BJ (cell line): ENCODE results near the gene HNRNPA1. TPM values are rescaled to one million over a fixed set of nuclear protein-coding genes. Genes with fewer than 3 reads are reported as not detected.
"Not testable (repeated sequence)": the region's sequence is repeated elsewhere in the genome, so short reads cannot be mapped to it uniquely, and the experiment has no call there.

Source experiments
- CTCF ChIA-PET: fragments of 350-600 bp; formaldehyde crosslinking; extraction: SDS; loops from one replicate; lab custom pipeline; 2021; ENCODE audit warnings: antibody characterized with exemption, inconsistent platforms; lab: Yijun Ruan, JAX
- POLR2A ChIA-PET: fragments of 300-600 bp; sonication (Branson Sonifier 250); formaldehyde crosslinking; extraction: SDS; loops from one replicate; lab custom pipeline; 2021; ENCODE audit warnings: antibody characterized with exemption; lab: Charles Lee
- DNase-seq: peaks from one replicate; pipeline ENCODE4 v3.0.0-alpha.2; 2011; ENCODE audit warnings: low read depth
- H3K27me3 ChIP-seq: 2 replicates; pipeline ENCODE4 v1.6.0; 2011; ENCODE audit warnings: low read length; ENCODE audit not compliant: control insufficient read depth, insufficient read depth
- H3K36me3 ChIP-seq: 2 replicates; pipeline ENCODE4 v1.5.1; 2011; ENCODE audit warnings: low read length; ENCODE audit not compliant: control insufficient read depth, insufficient read depth
- H3K4me3 ChIP-seq: 2 replicates; pipeline ENCODE4 v1.5.1; 2011; ENCODE audit warnings: low read depth, mild to moderate bottlenecking, control low read depth, low read length
- polyA plus RNA-seq: library from polyadenylated mRNA; depleted of rRNA; stranded (reverse); fragments of >200 nt; gene quantifications from 2 replicates; pipeline ENCODE4 v1.2.3, GENCODE V29; 2011
- TF ChIP-seq, protein P1 (sequence below): IDR thresholded peaks from 2 replicates; pipeline ENCODE4 v1.5.1; 2011; ENCODE audit warnings: low read depth, mild to moderate bottlenecking, control low read depth, inconsistent platforms, low read length, moderate library complexity; ENCODE audit not compliant: insufficient read depth

Gene HNRNPA1
- polyA plus RNA-seq, 1 experiment = 466 TPM

DNA sequence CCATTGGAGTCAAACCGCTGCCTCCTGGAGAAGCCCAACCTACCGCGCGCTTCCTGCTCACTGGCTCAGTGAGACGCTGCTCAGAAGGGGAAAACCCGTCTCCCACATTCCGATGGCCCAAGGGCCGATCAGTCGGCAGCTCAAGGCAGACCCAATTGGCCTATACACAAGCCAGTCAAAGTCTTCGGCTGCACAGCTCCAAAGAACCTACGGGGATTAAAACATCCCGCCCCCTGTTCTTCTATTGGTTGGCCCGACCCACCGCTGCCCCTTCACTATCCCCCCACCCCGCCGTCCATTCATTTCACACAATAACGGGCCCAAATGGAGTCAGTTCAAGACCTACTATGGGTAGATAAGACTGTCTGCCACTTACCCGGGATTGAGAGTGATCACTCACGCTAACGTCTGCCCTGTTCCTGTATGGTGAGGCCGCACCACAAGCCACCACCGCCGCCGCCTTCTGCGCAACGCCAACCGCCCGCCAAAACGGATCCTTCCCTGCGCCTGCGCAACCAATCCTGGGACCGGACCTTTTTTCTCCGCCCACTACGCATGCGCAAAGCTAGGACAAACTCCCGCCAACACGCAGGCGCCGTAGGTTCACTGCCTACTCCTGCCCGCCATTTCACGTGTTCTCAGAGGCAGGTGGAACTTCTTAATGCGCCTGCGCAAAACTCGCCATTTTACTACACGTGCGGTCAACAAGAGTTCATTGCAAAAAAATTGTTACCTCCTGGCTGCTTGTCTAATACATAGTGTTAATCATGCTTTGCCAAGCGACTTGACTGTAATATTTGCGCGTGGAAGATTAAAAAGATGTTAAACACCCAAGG is 676 bp upstream of the HNRNPA1 start, which contains the start of gene CBX5:
Gene CBX5 (minus strand): TSS at position 491 of the 836 bp plus-strand sequence. CDS start 22,472 bp downstream, outside the sequence.
- H3K27me3 ChIP-seq = no peaks in the 10 kb centered on the region
- H3K4me3 ChIP-seq = peak within 1 kb of the TSS; percentile 94
- CTCF ChIA-PET = interaction anchor here (0.7 to 1.7 kb wide), 16 partner anchors 13 to 100 kb away, joined by 3 to 12 read pairs (median 4); partner anchors contain the start of gene NFE2
- peak; percentile 99 for DNase-seq
- TF ChIP-seq, protein P1, sequence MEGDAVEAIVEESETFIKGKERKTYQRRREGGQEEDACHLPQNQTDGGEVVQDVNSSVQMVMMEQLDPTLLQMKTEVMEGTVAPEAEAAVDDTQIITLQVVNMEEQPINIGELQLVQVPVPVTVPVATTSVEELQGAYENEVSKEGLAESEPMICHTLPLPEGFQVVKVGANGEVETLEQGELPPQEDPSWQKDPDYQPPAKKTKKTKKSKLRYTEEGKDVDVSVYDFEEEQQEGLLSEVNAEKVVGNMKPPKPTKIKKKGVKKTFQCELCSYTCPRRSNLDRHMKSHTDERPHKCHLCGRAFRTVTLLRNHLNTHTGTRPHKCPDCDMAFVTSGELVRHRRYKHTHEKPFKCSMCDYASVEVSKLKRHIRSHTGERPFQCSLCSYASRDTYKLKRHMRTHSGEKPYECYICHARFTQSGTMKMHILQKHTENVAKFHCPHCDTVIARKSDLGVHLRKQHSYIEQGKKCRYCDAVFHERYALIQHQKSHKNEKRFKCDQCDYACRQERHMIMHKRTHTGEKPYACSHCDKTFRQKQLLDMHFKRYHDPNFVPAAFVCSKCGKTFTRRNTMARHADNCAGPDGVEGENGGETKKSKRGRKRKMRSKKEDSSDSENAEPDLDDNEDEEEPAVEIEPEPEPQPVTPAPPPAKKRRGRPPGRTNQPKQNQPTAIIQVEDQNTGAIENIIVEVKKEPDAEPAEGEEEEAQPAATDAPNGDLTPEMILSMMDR = no peak
- H3K36me3 ChIP-seq = peaks cover 6% of the 10 kb centered on the region
- POLR2A ChIA-PET = interaction anchor here (0.5 to 1.4 kb wide), 11 partner anchors 16 to 88 kb away, joined by 3 to 10 read pairs (median 4); partner anchors contain the start of gene COPZ1

DNA sequence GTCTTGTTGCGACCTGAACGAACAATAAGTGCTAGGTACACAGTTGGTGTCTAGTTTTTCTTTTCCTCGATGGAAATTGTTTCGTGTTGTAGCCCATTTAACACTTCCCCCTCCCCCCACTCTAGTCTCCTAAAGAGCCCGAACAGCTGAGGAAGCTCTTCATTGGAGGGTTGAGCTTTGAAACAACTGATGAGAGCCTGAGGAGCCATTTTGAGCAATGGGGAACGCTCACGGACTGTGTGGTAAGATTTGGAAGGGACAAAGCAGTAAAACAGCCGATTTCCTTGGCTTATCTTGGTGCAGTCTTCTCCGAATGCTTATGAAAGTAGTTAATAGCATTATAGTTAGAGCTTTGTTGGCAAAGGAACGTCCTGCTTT is 724 bp downstream of the HNRNPA1 start:
- peak overlapping the region; percentile 94 for H3K4me3 ChIP-seq
- not testable (repeated sequence) for H3K27me3 ChIP-seq, H3K36me3 ChIP-seq, DNase-seq
- ChIA-PET POLR2A (interaction anchor here (1.5 kb wide), 1 partner anchor 19 kb away, joined by 3 read pairs; no protein-coding TSS in a partner anchor), CTCF (interaction anchor here (0.9 to 1.3 kb wide), 6 partner anchors 10 to 87 kb away, joined by 3 to 8 read pairs (median 3); no protein-coding TSS in a partner anchor)

DNA sequence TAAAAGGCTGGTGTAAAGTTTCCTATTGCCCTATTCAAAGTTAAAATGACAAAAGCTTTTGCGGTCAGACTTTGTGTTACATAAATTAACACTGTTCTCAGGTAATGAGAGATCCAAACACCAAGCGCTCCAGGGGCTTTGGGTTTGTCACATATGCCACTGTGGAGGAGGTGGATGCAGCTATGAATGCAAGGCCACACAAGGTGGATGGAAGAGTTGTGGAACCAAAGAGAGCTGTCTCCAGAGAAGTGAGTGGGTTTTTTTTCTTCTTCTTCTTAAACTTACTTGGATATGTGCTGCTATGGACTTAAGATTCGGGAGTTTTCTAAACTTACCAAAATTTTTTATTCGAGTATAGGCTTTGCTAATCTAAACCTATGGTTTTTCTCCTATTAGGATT is 1.2 kb downstream of the HNRNPA1 start:
- Histone ChIP-seq H3K36me3 (peaks cover 11% of the 10 kb centered on the region), H3K4me3 (peak overlapping the region; percentile 94)
- DNase-seq, H3K27me3 ChIP-seq: not testable (repeated sequence)
- CTCF ChIA-PET = interaction anchor here (0.9 to 1.3 kb wide), 6 partner anchors 10 to 87 kb away, joined by 3 to 8 read pairs (median 3); no protein-coding TSS in a partner anchor
- POLR2A ChIA-PET = interaction anchor here (1.5 kb wide), 1 partner anchor 19 kb away, joined by 3 read pairs; no protein-coding TSS in a partner anchor

DNA sequence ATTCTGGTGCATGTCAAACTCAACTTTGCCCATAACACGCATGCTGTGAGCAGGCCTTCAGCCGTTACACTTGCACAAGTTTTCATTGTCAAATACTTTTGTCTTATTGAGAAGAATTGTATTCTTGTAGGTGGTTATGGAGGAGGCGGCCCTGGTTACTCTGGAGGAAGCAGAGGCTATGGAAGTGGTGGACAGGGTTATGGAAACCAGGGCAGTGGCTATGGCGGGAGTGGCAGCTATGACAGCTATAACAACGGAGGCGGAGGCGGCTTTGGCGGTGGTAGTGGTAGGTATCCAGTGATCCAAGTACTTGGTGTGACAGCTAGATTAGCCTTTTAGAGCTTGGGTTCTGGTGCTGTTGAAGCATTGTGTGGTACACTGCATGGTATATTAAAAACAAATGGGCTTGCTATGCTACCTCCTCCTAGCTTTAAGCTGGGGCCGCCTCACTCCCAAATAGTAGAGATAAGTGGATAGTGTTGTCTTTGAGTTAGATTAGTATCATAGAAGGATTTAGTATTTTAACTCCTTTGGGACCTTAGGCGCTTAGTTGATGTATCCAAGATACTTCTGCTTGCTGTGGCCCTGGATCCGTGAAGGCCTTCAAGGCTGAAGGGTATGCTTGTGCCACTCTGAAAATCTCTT is 2.5 kb downstream of the HNRNPA1 start:
- TF ChIP-seq, protein P1 = no peak
- H3K36me3 ChIP-seq = peaks cover 17% of the 10 kb centered on the region
- DNase-seq = no peak
- H3K4me3 ChIP-seq = peak overlapping the region; percentile 94
- ChIA-PET CTCF (interaction anchor here (0.6 to 3.6 kb wide), 9 partner anchors 11 to 96 kb away, joined by 3 to 14 read pairs (median 4); no protein-coding TSS in a partner anchor), POLR2A (no interaction called here)
- no peaks in the 10 kb centered on the region for H3K27me3 ChIP-seq

DNA sequence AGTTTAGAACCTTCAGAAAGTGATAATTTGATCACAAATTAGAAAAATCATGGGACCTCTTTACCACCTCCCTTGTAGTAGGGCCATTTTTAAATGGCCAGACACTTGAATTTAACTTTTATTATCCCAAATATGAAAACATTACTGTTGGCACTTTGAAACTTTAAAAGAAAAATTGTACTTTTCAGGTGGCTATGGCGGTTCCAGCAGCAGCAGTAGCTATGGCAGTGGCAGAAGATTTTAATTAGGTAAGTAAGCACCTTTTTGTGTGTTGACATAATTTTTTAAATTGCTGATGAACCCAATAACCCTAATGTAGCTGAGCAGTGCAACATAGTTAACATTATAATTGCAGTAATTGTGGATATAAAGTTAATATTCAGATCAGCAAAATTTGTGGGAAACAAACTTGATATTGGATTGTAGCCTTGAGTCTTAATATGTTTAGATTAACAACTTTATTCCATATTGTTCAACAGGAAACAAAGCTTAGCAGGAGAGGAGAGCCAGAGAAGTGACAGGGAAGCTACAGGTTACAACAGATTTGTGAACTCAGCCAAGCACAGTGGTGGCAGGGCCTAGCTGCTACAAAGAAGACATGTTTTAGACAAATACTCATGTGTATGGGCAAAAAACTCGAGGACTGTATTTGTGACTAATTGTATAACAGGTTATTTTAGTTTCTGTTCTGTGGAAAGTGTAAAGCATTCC is 3.7 kb downstream of the HNRNPA1 start:
- not testable (repeated sequence) for H3K4me3 ChIP-seq, H3K27me3 ChIP-seq, DNase-seq
- POLR2A ChIA-PET = interaction anchor here (0.5 to 0.6 kb wide), 2 partner anchors 24 to 84 kb away, joined by 7 to 15 read pairs; no protein-coding TSS in a partner anchor
- H3K36me3 ChIP-seq = peaks cover 19% of the 10 kb centered on the region
- CTCF ChIA-PET = interaction anchor here (0.9 to 3.6 kb wide), 14 partner anchors 10 to 95 kb away, joined by 3 to 14 read pairs (median 4); no protein-coding TSS in a partner anchor
